GM21529 (cell line): ENCODE measurements around the gene ADGRG2.
"Not testable (repeated sequence)": the region's sequence is repeated elsewhere in the genome, so short reads cannot be mapped to it uniquely, and the experiment has no call there.

Source experiments
- ATAC-seq: cut with Tn5 transposase; IDR thresholded peaks from one replicate; pipeline ENCODE4 v1.9.1; 2021; ENCODE audit not compliant: unreplicated experiment

The ADGRG2 gene

GRCh38 chrX:19007868-19008267, 114.4 kb downstream of the ADGRG2 start:
- no peak for ATAC-seq

- ATAC-seq = no peak
Observed at GRCh38 chrX:19007011-19007410, 115.3 kb downstream of the ADGRG2 start.

GRCh38 chrX:19005909-19006308, 116.4 kb downstream of the ADGRG2 start:
- ATAC-seq = no peak

- no peak for ATAC-seq
Observed at GRCh38 chrX:19003756-19004155, 118.5 kb downstream of the ADGRG2 start.

GRCh38 chrX:18998653-18999052, 123.6 kb downstream of the ADGRG2 start:
- ATAC-seq = no peak

- no peak for ATAC-seq
Observed at GRCh38 chrX:18997916-18998315, 124.4 kb downstream of the ADGRG2 start.

GRCh38 chrX:18996536-18996935, 125.7 kb downstream of the ADGRG2 start:
- ATAC-seq = no peak

GRCh38 chrX:18995221-18995620, 127.0 kb downstream of the ADGRG2 start:
- ATAC-seq = no peak

GRCh38 chrX:18994713-18995112, 127.6 kb downstream of the ADGRG2 start:
- no peak for ATAC-seq

- ATAC-seq = no peak
Observed at GRCh38 chrX:18992829-18993228, 129.4 kb downstream of the ADGRG2 start.

- peak; percentile 4 for ATAC-seq
Observed at GRCh38 chrX:18985186-18985435, 137.2 kb downstream of the ADGRG2 start.

- ATAC-seq = peak; percentile 80
Observed at GRCh38 chrX:18984381-18985185, 137.7 kb downstream of the ADGRG2 start.

- peak; percentile 46 for ATAC-seq
Observed at GRCh38 chrX:18983666-18984380, 138.4 kb downstream of the ADGRG2 start, which contains the start of gene PHKA2. Gene PHKA2, minus strand, starts transcription at chrX:18984114. Its CDS starts 182 bp downstream, at chrX:18983932.

- ATAC-seq = no peak
Observed at GRCh38 chrX:18981124-18981807, 141.0 kb downstream of the ADGRG2 start.

- ATAC-seq = not testable (repeated sequence)
Observed at GRCh38 chrX:18980262-18980661, 142.0 kb downstream of the ADGRG2 start.

GRCh38 chrX:18974993-18975392, 147.3 kb downstream of the ADGRG2 start:
- ATAC-seq = no peak

GRCh38 chrX:18973527-18974192, 148.6 kb downstream of the ADGRG2 start:
- no peak for ATAC-seq

GRCh38 chrX:18971506-18971905, 150.8 kb downstream of the ADGRG2 start:
- ATAC-seq = no peak

- ATAC-seq = no peak
Observed at GRCh38 chrX:18970465-18970864, 151.8 kb downstream of the ADGRG2 start.

GRCh38 chrX:18966624-18967023, 155.6 kb downstream of the ADGRG2 start:
- ATAC-seq = no peak

GRCh38 chrX:18964901-18965300, 157.4 kb downstream of the ADGRG2 start:
- no peak for ATAC-seq
